Lower lobe of right lung (tissue), 2 donors: ENCODE data around the gene PDLIM5. TPM values are rescaled to one million over a fixed set of nuclear protein-coding genes. Genes with fewer than 3 reads are reported as not detected.

Experiments
- ATAC-seq, 2 donors: fragments of 200-7000 bp; cut with Tn5 transposase; one replicate each; pipeline ENCODE4 v1.9.1; 2020 to 2022; ENCODE audit warnings: mild to moderate bottlenecking in 2 of 2, moderate library complexity in 2 of 2
- DNase-seq: peaks from one replicate; pipeline ENCODE4 v3.0.0-alpha.2; 2020
- H3K27ac ChIP-seq: fragments of 200-600 bp; one replicate; pipeline ENCODE4 v1.8.0; 2022
- H3K27me3 ChIP-seq: fragments of 200-600 bp; one replicate; pipeline ENCODE4 v1.8.0; 2022; ENCODE audit warnings: low read depth
- H3K36me3 ChIP-seq: fragments of 200-600 bp; one replicate; pipeline ENCODE4 v1.8.0; 2022; ENCODE audit warnings: mild to moderate bottlenecking
- H3K4me1 ChIP-seq: fragments of 200-600 bp; one replicate; pipeline ENCODE4 v1.8.0; 2022
- H3K4me3 ChIP-seq: fragments of 200-600 bp; one replicate; pipeline ENCODE4 v1.8.0; 2022; ENCODE audit warnings: mild to moderate bottlenecking
- H3K9me3 ChIP-seq: fragments of 200-600 bp; one replicate; pipeline ENCODE4 v1.8.0; 2022
- intact Hi-C: fragments of 100-400 bp; cut with DNase I; formaldehyde crosslinking; loops from one replicate; pipeline ENCODE4 v1.11.0; 2022
- total RNA-seq: library from RNA; stranded (reverse); fragmentation: NEBNext Ultra II Directional; extraction: Animal tissue kit (Norgen Biotek cat#: 25700); gene quantifications from one replicate; pipeline ENCODE4 v1.2.1, GENCODE V29; 2021
- TF ChIP-seq, protein P1 (sequence below): fragments of 200-600 bp; IDR thresholded peaks from one replicate; pipeline ENCODE4 v1.8.0; 2022; ENCODE audit warnings: antibody characterized with exemption, mild to moderate bottlenecking
- donor health status: DM: no; HTN: yes; CAD: no; lungs with severe emphysema.

PDLIM5 gene
- total RNA-seq, 1 donor from 2014 or later: 75.8 TPM

DNA sequence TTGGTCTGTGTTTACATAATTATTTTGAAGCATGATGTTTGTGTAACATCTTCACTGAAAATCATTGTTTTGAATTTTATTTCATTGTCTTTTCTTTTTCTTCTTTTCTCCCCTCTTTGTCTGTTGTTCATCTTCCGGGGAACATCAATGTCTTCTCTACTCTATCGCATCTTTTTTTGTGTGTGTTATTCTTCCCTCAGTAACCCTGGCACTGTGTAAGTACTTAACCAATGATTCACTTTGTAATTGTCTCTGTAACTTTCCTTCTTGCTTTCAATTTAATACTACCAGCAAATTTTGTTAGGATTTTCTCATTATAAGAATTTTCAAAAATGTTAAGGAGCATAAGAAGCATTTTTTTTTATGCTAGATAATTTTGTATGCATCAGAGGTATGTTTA lies 130.8 kb downstream of the PDLIM5 start:
- H3K27ac ChIP-seq: no peak overlapping the region
- H3K4me3 ChIP-seq: no peak overlapping the region
- TF ChIP-seq, protein P1, sequence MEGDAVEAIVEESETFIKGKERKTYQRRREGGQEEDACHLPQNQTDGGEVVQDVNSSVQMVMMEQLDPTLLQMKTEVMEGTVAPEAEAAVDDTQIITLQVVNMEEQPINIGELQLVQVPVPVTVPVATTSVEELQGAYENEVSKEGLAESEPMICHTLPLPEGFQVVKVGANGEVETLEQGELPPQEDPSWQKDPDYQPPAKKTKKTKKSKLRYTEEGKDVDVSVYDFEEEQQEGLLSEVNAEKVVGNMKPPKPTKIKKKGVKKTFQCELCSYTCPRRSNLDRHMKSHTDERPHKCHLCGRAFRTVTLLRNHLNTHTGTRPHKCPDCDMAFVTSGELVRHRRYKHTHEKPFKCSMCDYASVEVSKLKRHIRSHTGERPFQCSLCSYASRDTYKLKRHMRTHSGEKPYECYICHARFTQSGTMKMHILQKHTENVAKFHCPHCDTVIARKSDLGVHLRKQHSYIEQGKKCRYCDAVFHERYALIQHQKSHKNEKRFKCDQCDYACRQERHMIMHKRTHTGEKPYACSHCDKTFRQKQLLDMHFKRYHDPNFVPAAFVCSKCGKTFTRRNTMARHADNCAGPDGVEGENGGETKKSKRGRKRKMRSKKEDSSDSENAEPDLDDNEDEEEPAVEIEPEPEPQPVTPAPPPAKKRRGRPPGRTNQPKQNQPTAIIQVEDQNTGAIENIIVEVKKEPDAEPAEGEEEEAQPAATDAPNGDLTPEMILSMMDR: no peak
- peaks cover 14% of the 10 kb centered on the region for H3K36me3 ChIP-seq
- intact Hi-C loops: no loop called here
- H3K4me1 ChIP-seq: no peaks in the 10 kb centered on the region
- H3K9me3 ChIP-seq: no peaks in the 10 kb centered on the region
- no peaks in the 10 kb centered on the region for H3K27me3 ChIP-seq
- no peak for ATAC-seq
- DNase-seq: no peak

DNA sequence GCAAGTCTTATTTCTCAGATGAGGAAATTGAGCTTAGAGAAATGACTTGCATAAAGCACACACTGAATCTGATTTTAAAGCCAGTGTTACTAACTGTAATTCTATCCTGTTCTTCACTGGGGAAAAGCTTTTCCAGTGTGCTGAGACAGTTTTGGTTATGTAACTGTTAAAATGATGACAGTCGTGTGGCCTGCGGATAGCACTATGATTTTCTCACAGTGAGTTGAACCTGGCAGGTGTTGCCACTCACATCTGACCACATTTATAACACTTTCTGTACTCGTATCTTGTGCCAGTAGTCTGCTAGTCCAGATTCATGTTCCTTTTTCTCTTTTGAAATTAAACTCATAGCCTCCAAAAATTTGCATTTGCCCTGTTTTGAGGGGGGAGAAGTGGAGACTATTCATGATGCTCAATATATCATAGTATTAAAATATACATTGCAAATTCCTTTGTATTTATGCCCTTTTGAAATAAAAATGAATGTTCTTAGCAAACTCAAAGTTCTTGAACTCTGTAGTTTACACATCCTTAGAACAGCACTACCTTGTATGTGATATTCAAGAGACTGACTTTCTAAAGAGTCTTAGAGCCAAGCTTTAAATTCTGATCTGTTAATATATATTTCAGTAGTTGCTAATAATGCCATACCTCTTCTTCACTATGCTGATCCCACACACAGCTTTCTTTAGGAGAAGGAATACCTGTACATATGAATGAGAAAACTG lies 132.3 kb downstream of the PDLIM5 start:
- DNase-seq (no peak), ATAC-seq (no peak)
- Histone ChIP-seq H3K4me1 (no peaks in the 10 kb centered on the region), H3K27ac (no peak overlapping the region), H3K4me3 (no peak overlapping the region), H3K9me3 (no peaks in the 10 kb centered on the region), H3K36me3 (peaks cover 14% of the 10 kb centered on the region), H3K27me3 (no peaks in the 10 kb centered on the region)
- intact Hi-C loops: no loop called here
- TF ChIP-seq, protein P1: no peak

DNA sequence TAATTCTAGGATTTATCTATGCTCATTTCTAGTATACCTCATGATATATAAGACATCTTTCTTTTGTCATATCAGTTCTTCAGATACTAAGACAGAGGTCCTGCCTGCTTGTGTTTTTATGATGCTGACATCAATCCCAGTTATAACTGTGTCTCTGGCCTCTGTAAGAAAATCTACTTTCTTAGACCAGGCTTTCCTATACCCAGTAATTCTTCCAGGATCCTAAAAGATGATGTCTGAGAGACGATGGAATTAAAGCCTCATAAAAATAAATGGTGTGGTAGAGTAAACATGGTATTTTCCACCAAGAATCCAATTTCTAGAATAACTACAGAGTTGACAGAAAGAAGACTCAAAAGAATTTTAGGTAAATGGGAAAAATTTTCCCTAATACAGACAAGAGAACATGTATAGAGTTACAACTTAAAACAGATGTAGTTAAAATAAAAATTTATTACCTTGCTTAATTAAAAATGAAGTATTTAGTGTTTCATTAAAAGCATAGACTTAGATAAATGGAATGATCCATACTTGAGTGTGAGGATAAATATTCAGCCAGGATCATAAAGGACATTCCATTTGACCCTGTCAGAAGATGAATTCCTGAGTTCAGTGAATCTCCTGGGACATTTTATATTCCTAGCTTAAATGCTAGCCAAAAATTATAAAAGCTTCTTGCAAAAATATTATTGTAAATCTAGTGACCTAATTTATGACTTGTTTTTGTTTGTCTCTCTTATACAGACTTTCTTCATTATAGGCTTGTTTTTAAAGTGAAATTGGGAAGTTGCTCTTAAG lies 137.4 kb downstream of the PDLIM5 start:
- intact Hi-C loops: no loop called here
- DNase-seq: no peak
- Histone ChIP-seq H3K27ac (no peak overlapping the region), H3K9me3 (no peaks in the 10 kb centered on the region), H3K4me1 (no peaks in the 10 kb centered on the region), H3K27me3 (no peaks in the 10 kb centered on the region), H3K4me3 (no peak overlapping the region), H3K36me3 (peaks cover 20% of the 10 kb centered on the region)
- no peak for ATAC-seq
- TF ChIP-seq, protein P1: no peak

DNA sequence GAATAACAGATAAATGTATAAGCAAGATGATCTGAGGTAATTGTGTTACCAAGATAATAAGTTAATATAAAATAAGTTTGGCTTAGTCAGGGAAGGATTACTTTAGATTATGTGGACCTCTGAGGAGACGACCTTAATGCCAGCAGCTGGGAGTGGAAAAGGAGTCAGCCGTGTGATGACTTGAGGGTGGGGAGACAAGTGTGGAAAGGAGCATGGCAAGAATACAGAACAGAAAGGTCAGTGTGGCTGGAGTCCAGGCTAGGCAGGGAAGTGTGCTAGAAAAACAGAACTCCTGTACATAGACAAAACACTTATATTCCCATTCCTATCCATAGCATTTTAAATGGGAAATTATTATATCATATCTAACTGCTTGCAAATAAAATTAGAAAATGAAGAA lies 138.8 kb downstream of the PDLIM5 start:
- H3K27me3 ChIP-seq: no peaks in the 10 kb centered on the region
- intact Hi-C loops: loop anchor here (10.0 kb wide), 1 partner anchor 286 kb away; no protein-coding TSS in a partner anchor
- no peak overlapping the region for H3K27ac ChIP-seq
- ATAC-seq (no peak), DNase-seq (no peak)
- H3K4me3 ChIP-seq: no peak overlapping the region
- H3K36me3 ChIP-seq: peaks cover 18% of the 10 kb centered on the region
- no peaks in the 10 kb centered on the region for H3K9me3 ChIP-seq
- no peaks in the 10 kb centered on the region for H3K4me1 ChIP-seq
- TF ChIP-seq, protein P1: no peak

DNA sequence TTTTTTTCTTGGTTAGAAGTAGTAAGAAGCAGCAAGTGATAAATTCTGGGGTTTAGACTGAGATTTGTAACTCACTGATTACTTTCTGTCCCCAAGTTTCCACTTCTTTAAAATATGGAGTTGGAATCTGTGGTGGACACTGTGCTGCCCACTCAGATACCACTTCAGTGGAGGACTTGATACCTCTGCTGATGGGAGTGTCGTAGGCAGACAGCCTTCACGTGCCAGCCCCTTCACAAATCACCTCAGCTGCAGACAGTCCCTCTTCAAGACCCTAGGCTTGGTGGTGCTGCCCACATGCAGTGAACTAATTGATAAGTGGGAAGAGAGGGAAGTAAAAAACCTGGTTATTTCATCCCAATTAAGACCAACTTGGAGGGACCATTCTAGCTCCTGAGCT lies 139.5 kb downstream of the PDLIM5 start:
- Histone ChIP-seq H3K4me1 (no peaks in the 10 kb centered on the region), H3K27me3 (no peaks in the 10 kb centered on the region), H3K36me3 (peaks cover 11% of the 10 kb centered on the region), H3K9me3 (no peaks in the 10 kb centered on the region), H3K27ac (no peak overlapping the region), H3K4me3 (no peak overlapping the region)
- DNase-seq (no peak), ATAC-seq (no peak)
- TF ChIP-seq, protein P1: no peak
- intact Hi-C loops: loop anchor here (10.0 kb wide), 1 partner anchor 286 kb away; no protein-coding TSS in a partner anchor
